SHP77 (cell line): ENCODE measurements around the gene DCAF10.
"Not testable (repeated sequence)": the region's sequence is repeated elsewhere in the genome, so short reads cannot be mapped to it uniquely, and the experiment has no call there.

Source experiments
- DNase-seq, 2 experiments: peaks; one replicate each; lab custom pipeline; 2025; lab: John Stamatoyannopoulos, UW

DCAF10 gene, protein sequence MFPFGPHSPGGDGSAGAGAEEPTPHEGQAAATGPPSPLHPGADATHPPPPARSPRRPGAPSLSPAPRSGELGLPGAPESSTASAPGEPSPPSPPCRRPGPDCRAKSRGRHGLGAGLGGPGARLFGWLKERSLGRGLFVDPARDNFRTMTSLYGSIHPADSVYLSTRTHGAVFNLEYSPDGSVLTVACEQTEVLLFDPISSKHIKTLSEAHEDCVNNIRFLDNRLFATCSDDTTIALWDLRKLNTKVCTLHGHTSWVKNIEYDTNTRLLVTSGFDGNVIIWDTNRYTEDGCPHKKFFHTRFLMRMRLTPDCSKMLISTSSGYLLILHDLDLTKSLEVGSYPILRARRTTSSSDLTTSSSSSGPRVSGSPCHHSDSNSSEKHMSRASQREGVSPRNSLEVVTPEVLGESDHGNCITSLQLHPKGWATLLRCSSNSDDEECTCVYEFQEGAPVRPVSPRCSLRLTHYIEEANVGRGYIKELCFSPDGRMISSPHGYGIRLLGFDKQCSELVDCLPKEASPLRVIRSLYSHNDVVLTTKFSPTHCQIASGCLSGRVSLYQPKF

DNA sequence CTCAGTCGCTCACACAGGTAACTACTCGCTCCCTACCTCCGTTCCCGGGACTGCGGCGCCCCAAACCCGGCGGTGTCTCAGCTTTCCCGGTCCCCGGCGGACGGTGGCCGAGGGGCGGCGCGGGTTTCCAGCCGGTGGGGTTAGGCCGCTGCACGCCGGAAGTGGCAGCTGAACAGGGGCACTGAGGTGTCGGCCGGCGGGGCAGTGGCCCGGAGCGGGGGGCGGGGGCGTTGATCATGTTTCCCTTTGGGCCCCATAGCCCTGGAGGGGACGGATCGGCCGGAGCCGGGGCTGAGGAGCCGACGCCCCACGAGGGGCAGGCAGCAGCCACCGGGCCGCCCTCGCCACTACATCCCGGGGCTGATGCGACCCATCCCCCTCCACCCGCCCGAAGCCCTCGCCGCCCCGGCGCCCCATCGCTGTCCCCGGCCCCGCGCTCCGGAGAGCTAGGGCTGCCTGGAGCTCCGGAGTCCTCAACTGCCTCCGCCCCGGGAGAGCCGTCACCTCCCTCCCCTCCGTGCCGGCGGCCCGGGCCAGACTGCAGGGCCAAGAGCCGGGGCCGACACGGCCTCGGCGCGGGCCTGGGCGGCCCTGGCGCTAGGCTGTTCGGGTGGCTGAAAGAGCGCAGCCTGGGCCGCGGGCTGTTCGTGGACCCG, at the start of gene DCAF10:
Gene DCAF10 (plus strand): TSS at position 167 of the 656 bp plus-strand sequence. CDS start 70 bp downstream, at position 237.
- peak; percentile 37 to 53 for DNase-seq

DNA sequence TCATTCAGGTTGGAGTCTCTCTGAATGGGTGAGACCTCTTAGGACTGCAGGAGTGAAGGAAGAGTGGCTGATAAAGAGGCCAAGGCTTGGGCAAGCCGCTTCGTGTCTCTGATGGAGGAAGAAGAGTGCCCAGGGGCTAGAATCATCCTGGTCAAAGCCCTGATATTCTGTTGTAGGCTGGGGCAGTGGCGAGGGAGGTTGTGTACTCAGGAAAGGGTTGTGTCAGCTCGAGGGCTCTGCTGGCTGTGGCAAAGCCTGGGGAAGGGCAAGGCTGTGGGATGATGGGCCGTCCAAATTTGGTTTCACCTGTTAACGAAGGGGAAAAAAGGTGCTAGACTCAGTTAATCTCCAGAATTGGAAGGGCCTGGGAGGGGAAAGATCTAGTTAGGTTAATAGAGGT, 49.4 kb upstream of the DCAF10 start:
- DNase-seq: no peak

- DNase-seq: not testable (repeated sequence)
Measured at GRCh38 chr9:37751704-37752103, 48.9 kb upstream of the DCAF10 start.

DNA sequence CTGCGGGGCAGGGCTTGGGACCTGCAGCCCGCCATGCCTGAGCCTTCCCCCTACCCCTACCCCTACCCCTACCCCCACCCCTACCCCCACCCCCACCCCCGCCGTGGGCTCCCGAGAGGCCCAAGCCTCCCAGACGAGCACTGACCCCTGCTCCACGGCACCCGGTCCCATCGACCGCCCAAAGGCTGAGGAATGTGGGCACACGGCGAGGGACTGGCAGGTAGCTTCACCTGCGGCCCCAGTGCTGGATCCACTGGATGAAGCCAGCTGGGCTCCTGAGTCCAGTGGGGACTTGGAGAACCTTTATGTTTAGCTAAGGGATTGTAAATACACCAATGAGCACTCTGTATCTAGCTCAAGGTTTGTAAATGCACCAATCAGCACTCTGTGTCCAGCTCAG, 48.5 kb upstream of the DCAF10 start:
- not testable (repeated sequence) for DNase-seq

- no peak for DNase-seq
Measured at GRCh38 chr9:37752642-37753488, 47.7 kb upstream of the DCAF10 start.

- peak; percentile 21 to 37 for DNase-seq
Measured at GRCh38 chr9:37753489-37754190, 47.0 kb upstream of the DCAF10 start, which contains the start of gene TRMT10B. TSS of gene TRMT10B (plus strand) at chr9:37753805. CDS start at chr9:37761932, 8,127 bp downstream.

- no peak for DNase-seq
Measured at GRCh38 chr9:37758747-37759146, 41.9 kb upstream of the DCAF10 start.

DNA sequence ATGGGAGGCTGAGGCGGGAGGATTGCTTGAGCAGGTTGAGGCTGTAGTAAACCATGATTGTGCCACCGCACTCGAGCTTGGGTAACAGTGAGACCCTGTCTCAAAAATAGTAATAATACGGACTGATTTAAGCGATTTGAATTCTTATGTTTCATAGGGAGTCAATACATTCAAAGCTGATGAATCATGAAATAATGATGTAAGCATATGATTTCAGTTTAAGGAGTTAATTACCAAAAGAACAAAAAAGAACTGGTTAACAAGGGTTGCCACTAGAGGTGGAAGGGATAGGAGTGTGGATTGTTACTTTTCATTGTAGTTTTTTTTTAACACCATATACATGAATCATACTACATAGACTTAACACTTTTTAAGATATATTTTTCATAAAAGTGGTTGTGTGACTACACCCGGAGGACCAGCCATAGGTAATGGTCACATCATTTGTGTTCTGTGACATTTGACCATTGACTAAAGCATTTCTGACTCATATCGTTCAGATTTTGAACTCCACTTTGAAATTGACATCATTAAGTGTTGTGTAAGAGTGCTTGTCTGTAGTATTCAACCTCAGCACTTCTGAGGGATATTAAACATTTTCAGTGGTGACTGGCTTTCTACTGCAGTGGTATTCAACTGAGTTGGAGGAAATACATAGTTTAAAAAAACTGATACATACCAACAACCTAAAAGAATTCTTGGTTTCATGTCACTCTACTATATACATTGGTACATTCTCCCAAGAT, 40.0 kb upstream of the DCAF10 start:
- no peak for DNase-seq

DNA sequence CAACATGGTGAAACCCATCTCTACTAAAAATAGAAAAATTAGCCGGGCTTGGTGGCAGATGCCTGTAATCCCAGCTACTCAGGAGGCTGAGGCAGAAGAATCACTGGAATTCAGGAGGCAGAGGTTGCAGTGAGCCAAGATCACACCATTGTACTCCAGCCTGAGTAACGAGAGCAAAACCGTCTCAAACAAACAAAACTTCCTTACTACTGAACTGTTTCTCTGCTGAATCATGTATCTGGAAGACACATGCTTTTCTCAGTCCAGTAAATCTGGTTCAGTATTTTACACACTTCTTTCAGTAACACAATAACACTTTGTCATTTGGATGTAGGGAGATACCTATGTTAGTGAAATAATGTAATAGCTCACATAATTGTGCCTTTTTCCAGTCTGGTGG, 39.1 kb upstream of the DCAF10 start:
- DNase-seq: no peak

- DNase-seq: not testable (repeated sequence)
Measured at GRCh38 chr9:37765263-37765662, 35.3 kb upstream of the DCAF10 start.

DNA sequence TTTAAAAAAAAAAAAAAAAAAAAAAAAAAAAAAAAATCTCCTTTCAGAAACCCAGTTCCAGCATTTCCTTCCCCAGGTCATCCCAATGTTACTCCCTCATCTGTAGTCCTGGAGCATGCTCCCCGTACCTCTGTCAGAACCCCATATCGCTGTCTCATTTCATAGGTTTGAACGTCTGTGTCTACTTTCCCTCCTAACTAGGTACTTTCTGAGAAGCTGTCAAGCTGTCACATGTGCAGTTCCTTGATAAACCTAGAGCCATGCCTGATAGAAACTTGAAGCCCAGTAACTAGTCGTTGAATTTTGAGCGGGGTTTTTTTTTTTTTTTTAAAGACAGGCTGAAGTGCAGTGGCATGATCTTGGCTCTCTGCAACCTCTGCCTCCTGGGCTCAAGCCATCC, 31.3 kb upstream of the DCAF10 start:
- DNase-seq: no peak

GRCh38 chr9:37769995-37770394, 30.6 kb upstream of the DCAF10 start:
- DNase-seq: no peak

DNA sequence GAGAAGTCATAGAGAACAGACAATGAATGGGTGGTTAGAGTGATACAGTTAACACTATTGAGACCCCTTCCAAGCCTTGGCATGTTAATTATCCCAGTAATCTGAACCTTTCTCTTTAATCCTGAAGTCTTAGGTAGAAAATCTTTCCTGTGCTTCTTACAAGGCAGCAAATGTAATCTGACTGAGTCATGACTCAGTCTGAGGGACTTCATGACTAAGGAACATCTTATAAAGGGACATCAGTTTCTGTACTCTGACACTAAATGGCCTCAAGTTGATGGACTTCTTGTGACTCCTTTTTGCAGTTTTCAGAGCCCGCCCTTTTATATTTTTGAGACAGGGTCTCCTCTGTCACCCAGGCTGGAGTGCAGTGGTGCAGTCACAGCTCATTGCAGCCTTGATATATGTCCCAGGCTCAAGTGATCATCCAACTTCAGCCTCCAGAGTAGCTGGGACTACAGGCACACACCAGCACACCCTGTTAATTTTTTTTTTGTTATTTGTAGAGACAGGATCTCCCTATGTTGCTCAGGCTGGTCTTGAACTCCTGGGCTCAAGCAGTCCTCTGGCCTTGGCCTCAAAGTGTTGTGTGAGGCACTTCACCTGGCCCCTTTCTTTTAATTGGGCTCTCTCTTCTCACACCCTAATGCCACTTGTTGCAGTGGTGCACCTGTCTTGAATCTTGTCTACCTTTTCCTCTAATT, 25.2 kb upstream of the DCAF10 start:
- no peak for DNase-seq

- no peak for DNase-seq
Measured at GRCh38 chr9:37776328-37776727, 24.3 kb upstream of the DCAF10 start.

DNA sequence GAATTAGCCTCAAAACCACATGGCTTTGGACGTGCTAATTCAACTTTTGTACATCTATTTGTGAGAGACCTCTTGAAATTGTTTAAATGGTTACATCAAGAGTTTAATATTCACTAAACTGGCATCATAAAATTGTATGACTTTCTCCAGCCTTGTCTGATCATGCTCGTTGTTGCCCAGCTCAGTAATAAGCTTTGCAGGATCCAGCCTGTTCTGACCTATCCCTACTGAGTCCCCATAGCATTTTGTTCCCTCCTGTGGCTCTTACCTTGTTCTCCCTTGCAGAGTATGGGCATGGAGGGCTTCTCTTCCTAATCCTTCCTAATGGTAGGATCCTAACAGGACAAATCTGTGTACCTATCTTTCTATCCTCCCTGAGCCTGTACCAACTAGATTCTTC, 22.1 kb upstream of the DCAF10 start:
- DNase-seq: no peak

DNA sequence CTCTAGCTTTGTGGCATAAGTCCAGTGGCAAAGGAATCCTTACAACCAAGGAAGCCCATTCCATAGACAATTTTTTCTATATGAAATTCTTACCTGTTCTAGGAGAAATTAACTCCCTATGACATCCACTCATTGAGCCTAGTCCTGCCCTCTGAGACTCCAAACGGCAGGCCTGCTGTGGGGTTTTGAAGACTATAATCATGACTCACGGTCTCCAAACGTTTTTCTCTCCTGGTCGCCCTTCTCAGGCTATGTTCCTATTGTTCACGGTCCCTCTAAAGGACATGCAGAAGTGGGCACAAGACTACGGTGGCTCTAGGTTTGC, 16.3 kb upstream of the DCAF10 start:
- no peak for DNase-seq

GRCh38 chr9:37784616-37785483, 15.7 kb upstream of the DCAF10 start, which contains the start of gene EXOSC3:
TSS of gene EXOSC3 (minus strand) at chr9:37785064. CDS start at chr9:37785044, 20 bp downstream.
- peak; percentile 73 to 79 for DNase-seq

DNA sequence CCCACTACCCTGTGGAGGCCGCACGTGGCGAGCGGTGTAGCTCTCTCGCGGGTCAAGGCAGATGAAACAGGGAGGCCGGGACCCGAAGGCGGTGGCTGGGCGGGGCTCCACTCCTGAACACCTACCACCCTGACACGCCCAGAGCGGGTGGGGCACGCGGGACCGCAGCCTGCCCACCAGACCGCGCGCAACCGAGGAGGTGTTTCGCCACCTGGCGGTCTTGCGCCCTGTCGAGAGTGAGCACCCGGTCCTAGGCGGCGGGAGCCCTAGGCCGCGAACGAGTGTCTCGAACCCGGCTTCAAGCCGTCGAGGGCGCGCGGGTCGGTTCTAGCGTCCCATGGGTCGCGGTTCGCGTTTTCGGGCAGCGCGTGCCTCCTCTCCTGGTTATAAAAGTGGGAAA, 13.5 kb upstream of the DCAF10 start:
- no peak for DNase-seq

DNA sequence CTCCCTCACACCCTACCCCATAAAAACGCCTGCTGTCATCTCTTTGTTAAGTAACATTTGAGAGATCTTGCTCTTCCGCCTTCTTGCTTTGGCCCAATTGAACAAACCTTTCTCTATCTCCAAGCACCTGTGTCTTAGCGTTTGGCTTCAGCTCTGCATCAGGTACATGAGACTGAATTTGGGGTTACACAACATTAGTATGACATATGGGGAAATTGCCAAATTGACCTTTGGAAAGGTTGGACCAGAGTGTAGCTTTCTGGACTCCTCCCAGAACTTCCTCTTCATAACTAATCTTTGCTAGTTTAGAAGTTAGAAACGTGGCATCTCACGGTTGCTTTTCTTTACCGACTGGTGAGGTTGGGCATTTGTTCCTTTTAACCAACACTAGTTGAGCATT, 12.3 kb upstream of the DCAF10 start:
- DNase-seq: no peak
